ENCODE data around the gene EFCAB12. TPM values are rescaled to one million over a fixed set of nuclear protein-coding genes. Genes with fewer than 3 reads are reported as not detected.

EFCAB12 gene
- total and polyA plus RNA-seq, 2 of the 8 experiments (the other 6 are each of a cell fraction or from before 2014, with no cell fraction given): 0.60 to 0.99 TPM

DNA sequence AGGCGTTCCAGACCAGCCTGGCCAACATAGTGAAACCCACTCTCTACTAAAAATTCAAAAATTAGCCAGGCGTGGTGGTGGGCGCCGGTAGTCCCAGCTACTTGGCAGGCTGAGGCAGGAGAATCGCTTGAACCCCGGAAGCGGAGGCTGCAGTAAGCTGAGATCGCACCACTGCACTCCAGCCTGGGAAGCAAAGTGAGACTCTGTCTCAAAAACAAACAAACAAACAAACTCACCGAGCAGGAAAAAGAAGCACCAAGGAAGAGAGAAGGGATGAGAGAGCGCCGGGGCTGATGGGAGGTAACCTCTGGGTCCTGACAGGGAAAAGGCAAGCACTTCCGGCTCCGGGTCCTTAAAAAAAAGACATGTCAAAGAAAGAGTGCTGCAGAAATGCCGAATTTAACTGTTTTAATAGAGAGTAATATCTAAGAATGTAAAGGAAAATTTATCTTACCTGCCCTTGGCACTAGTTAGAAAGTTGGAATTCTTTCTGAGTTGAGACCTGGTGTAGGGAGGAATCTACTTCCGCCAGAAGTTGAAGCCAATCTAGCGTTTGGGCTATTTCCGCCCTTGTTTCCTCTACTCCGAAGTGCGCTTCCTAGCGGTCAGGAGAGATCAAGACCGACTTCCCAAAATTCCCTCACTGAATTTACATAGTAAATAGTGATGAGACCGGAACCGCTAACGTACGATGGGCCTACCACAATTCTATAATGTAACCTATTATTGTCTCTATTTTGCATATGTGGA, 29.1 kb downstream of the EFCAB12 start:
- Histone ChIP-seq H3K9me3 (ENCODE audit: insufficient read depth in 2 of 2, low read depth in 1 of 2, low read length in 1 of 2) (no peaks in the 10 kb centered on the region), H3K4me1 (replicated peaks in 1 of 4; ENCODE audit: control insufficient read depth in 3 of 4, insufficient read depth in 4 of 4, low read length in 3 of 4) (peaks cover 0 to 4% (median 0%) of the 10 kb centered on the region in 4 experiments; a peak in 3 of 7 replicates), H3K4ac (replicated peaks; ENCODE audit: insufficient read length, low read depth, low read length) (no peak overlapping the region), H2AFZ (ENCODE audit: low read length) (peak overlapping the region; percentile 89; the same call in 1 of the 2 replicates), H3K9ac (replicated peaks in 1 of 4; ENCODE audit: extremely low read depth in 1 of 4, low read depth in 3 of 4, low read length in 3 of 4) (peak overlapping the region in 3 of 4 experiments; percentile 79 to 82 (median 80); a peak in 6 of 7 replicates), H4K8ac (ENCODE audit: extremely low read depth, insufficient read depth, low read length) (peak overlapping the region; percentile 82; the same call in 1 of the 2 replicates), H4K91ac (replicated peaks; ENCODE audit: insufficient read length, low read length) (no peak overlapping the region), H4K5ac (ENCODE audit: insufficient read length, low read depth, low read length) (no peak overlapping the region), H3K27ac (ENCODE audit: low read depth, low read length) (peak overlapping the region; percentile 72), H2BK20ac (ENCODE audit: low read length) (no peak overlapping the region), H3K23ac (ENCODE audit: insufficient read length) (no peak overlapping the region), H3K79me2 (ENCODE audit: control insufficient read depth in 1 of 2, insufficient read depth in 2 of 2, low read length in 2 of 2) (peaks cover 17 to 48% of the 10 kb centered on the region in 2 experiments), H3K14ac (ENCODE audit: insufficient read length) (no peak overlapping the region), H3K4me3 (ENCODE audit: extremely low read depth in 1 of 4, insufficient read depth in 2 of 4, low read depth in 3 of 4, low read length in 4 of 4) (peak overlapping the region; percentile 61 to 89 (median 83)), H4K20me1 (replicated peaks in 1 of 2; ENCODE audit: control insufficient read depth in 1 of 2, insufficient read depth in 2 of 2, low read length in 2 of 2) (peaks cover 4 to 16% of the 10 kb centered on the region in 2 experiments), H3K23me2 (ENCODE audit: low read depth, low read length) (peaks cover 5% of the 10 kb centered on the region; the same call in 1 of the 2 replicates), H2BK15ac (ENCODE audit: low read length) (no peak overlapping the region), H2BK12ac (ENCODE audit: low read depth, low read length) (no peak overlapping the region), H3K27me3 (replicated peaks in 1 of 4; ENCODE audit: control insufficient read depth in 3 of 4, extremely low read depth in 1 of 4, insufficient read depth in 3 of 4, low read length in 3 of 4) (no peaks in the 10 kb centered on the region; a peak in 1 of 7 replicates), H3K18ac (ENCODE audit: extremely low read depth, low read length) (0 out of 2 replicates have a peak overlapping the region, but pooled peaks have one; percentile 63), H2AK5ac (ENCODE audit: low read depth, low read length) (no peak overlapping the region), H3K36me3 (ENCODE audit: control insufficient read depth in 2 of 4, insufficient read depth in 4 of 4, low read length in 3 of 4) (peaks cover 0 to 8% (median 0%) of the 10 kb centered on the region in 4 experiments; a peak in 2 of 8 replicates), H3K56ac (replicated peaks; ENCODE audit: insufficient read length, low read depth, low read length) (no peak overlapping the region), H2BK120ac (replicated peaks; ENCODE audit: low read depth, low read length) (no peak overlapping the region), H2BK5ac (ENCODE audit: low read depth, low read length) (peak overlapping the region; percentile 61), H3K4me2 (ENCODE audit: insufficient read depth in 1 of 2, low read depth in 2 of 2, low read length in 2 of 2) (peak overlapping the region; percentile 61 to 86), H3K79me1 (ENCODE audit: low read depth, low read length) (peaks cover 4% of the 10 kb centered on the region)
- POLR2A ChIA-PET (ENCODE audit: partially characterized antibody): interaction anchor here (0.7 to 1.9 kb wide), 6 partner anchors 26 to 170 kb away, joined by 3 to 6 read pairs (median 4); partner anchors contain the start of genes EFCAB12, IFT122 and MBD4
- 4% methylated on average over 24 of the region's 25 CpGs; no CpG with 5 or more reads in 1 of the 2 experiments for WGBS, 2 experiments (ENCODE audit: extremely low coverage in 1 of 2, insufficient coverage in 1 of 2, insufficient read length in 1 of 2, insufficient replicate concordance in 2 of 2, low coverage in 1 of 2, low lambda C conversion rate in 2 of 2, missing lambda C conversion rate in 1 of 2)
- peak; percentile 63 to 72 for DNase-seq (ENCODE audit: low read depth in 1 of 2, low spot score in 2 of 2)
- CTCF ChIA-PET (ENCODE audit: partially characterized antibody): interaction anchor here (0.8 to 9.2 kb wide), 14 partner anchors 8 to 71 kb away, joined by 3 to 58 read pairs (median 5); partner anchors contain the start of gene EFCAB12
- peak; percentile 92 for FAIRE-seq
- TF ChIP-seq BRCA1 (IDR thresholded peaks at IDR 0.05; ENCODE audit: low read depth, low read length) (no peak), GABPA (IDR thresholded peaks at IDR 0.05; ENCODE audit: borderline replicate concordance, insufficient read depth, low read length) (peak; percentile 90), TEAD4 (IDR thresholded peaks at IDR 0.05; ENCODE audit: low read depth, low read length) (0 out of 2 replicates have a peak, but pooled peaks have one; percentile 46), MAFK (IDR thresholded peaks at IDR 0.05; ENCODE audit: low read depth, low read length) (no peak), JUN (IDR thresholded peaks at IDR 0.05; ENCODE audit: low read depth, low read length) (no peak), GTF2F1 (IDR thresholded peaks at IDR 0.05; ENCODE audit: borderline replicate concordance, low read depth, low read length) (no peak; the same call in 1 of the 2 replicates), SUZ12 (IDR thresholded peaks at IDR 0.05; ENCODE audit: low read length) (no peak), KDM1A (IDR thresholded peaks at IDR 0.05; ENCODE audit: borderline replicate concordance, low read length) (peak; percentile 11; the same call in 1 of the 2 replicates), RBBP5 (IDR thresholded peaks at IDR 0.05; ENCODE audit: borderline replicate concordance, low read depth, low read length) (no peak), SAP30 (IDR thresholded peaks at IDR 0.05; ENCODE audit: insufficient read depth, insufficient replicate concordance, low read length) (no peak), BCL11A (IDR thresholded peaks at IDR 0.05; ENCODE audit: low read depth in 2 of 2, low read length in 2 of 2) (no peak)

All from H1 (cell line).